Measurements from ENCODE around the gene SLC5A12.

SLC5A12 gene

DNA sequence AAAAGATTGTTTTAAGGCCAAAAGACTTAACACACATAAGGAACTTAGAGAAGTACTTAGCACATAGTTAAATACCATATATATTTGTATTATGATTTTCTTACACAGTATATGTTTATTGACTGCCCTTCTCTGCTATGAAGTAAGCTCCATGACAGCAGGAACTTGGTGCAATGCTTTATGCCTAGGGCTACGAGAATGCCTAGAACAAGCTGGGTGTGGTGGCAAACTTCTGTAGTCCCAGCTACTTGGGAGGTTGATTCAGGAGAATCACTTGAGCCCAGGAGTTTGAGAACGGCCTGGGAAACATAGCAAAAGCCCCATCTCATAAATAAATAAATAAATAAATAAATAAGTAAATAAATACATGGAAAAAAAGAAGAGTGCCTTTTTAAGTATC, 1.9 kb downstream of the SLC5A12 start:
- no peak for DNase-seq (ENCODE audit: low spot score)

DNA sequence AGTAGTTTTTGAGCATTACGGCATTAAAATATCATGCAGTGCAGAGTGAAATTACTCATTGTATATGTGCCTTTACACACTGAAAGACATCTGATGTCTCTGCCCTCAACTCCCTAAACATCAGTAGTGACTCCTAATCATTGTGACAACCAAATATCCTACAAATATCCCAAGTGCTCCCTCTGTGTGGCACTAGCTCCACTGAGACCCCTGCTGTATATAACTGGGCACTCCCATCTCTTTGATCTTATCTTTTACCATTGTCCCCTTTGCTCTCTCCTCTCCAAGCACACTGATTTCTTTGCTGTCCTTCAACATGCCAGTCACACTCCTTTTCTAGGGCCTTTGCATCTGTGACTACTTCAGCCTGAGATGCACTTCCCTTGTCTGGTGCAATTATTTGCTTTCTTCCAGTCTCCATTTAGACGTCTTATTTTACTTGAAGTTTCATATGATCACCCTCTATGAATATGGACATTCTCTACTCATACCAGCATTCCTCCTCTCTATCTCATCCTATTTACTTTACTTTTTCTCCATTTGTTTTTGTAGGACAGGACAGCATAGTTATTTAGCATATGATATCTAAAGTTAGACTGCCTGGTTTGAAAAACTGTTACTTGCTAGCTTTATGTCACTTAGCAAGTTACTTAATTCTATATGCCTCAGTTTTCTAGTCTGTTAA, 2.4 kb downstream of the SLC5A12 start:
- no peak for DNase-seq (ENCODE audit: low spot score)

DNA sequence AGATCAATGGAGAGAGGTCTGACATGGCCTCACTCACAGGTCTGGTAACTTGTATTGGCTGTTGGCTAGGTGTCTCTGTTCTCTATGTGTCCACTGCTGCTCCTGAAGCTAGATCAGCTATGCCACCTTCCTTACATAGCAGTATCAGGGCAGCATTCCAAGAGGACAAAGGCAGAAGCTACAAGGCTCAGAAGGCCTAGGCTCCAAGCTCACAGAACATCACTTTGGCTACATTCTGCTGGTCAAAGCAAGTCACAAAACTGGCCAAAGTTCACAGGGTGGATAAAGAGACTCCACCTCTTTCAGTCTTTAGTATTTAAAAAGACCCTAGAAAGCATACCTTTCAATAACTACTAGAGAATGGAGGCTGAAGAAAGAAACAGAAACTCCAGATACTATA, 4.1 kb downstream of the SLC5A12 start:
- DNase-seq (ENCODE audit: low spot score): no peak

DNA sequence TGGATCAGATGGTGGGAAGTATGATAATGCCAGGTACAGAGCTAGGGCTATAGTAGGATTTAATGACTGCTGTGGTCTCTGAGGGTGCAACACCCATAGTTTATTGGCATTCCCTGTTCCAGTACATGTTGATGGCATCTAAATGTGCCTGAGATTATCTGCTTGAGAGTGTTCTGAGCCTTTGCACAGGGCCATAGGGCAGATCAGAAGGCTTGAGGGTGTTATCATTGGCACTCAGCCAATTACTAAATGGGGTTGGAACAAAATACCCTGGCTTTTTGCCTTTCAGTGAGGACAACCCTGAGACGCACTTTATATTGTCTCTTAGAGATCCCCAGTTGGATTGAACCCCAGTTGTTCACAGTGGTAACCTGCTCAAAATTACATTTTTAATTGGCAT, 6.7 kb downstream of the SLC5A12 start:
- DNase-seq (ENCODE audit: low spot score): no peak

DNA sequence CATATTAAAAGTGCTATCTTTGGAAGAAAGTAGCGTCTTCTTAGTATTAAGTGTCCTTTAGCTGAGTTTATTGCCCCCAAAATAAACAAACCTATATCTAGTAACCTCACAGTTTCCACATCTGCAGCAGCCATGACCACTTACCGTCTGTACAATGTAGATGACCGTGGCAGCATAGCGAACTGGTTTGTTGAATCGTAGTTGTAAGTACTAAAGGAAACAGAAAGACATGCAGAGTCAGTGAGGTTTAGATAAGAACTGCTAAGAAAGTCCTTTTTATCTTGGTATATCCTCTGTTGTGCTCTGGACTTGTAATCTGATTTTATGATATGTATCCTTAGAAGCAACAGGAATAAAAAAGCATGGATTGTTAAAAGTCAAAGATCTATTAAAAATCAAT, 9.4 kb downstream of the SLC5A12 start:
- no peak for DNase-seq (ENCODE audit: low spot score)

DNA sequence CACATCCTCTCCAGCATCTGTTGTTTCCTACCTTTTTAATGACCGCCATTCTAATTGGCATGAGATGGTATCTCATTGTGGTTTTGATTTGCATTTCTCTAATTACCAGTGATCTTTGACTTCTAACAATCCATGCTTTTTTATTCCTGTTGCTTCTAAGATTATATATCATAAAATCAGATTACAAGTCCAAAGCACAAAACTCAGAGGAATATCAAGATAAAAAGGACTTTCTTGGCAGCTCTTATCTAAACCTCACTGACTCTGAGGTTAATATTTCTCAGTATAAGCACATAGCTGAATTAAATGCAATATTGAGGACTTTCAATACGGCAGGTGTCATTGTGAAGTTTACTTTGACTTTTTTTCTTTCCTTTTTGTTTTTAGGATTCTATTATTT, 11.4 kb downstream of the SLC5A12 start:
- DNase-seq (ENCODE audit: low spot score): no peak

DNA sequence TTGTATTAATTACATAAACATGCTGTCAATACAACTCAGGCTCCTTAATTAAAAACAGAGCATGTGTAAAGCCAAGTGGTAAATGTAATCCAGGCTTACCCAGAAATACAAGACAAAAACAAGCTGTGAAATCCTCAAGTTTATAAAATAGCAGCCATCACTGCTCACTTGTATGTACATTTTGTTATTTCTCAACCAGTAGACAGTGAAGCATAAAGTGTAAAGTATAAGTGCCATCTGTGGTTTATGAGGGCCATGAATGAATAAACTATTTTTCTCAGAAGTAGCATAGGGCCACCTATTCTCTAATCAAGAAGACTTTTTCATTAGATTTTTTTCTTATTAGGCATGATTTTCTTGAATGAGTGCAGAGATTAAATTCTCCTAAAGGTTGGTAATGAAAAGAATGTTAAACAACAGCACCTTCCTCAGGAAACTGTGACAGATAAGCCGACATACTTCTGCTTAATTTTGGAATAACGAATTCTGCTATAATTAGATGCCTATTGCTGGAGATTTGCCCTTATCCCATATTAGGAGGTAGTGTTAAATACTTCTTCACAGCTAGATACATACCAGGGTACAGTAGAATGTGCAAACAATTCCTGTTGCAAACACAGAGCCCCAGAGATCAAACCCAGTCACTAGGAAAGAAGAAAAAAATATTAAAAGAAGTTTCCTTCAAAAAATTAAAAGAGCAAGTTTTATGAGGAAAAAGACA, 13.0 kb downstream of the SLC5A12 start:
- DNase-seq (ENCODE audit: low spot score): no peak

DNA sequence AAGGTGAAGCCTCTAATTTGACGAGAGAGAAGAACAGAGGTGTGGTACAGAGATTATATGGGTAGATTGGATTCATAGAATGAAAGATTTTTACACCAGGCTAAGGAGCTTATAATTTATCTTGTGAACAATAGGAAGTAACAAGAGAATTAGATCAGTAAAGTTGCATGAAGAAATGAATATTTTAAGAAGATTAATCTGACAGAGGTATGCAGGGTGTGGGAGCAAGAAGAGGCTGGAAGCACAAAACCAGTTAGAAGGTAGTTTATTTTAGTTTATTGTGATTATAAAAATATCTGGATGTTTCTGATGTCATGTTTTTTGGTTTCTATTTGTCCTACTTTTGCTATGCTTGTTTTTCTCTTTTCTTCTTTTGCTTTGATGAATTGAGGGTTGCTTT, 15.7 kb downstream of the SLC5A12 start:
- no peak for DNase-seq (ENCODE audit: low spot score)

DNA sequence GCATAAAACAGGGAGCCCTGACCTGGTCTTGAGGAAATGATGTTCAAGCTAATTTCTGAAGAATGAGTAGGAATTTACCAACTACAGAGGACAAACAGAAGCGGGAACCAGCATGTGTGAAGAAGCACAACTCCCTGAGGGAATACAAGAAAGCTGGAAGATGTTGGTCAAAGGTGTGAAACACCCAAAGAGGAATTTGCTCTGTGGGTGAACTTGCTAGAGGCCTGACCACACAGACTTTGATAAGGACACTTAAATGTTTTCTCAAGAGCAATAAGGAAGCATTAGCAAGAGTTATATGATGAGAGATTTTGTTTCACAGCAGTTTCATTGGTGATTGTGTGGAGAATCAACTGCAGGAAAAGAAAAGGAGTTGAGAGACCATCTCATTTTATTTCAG, 17.6 kb downstream of the SLC5A12 start:
- no peak for DNase-seq (ENCODE audit: low spot score)

DNA sequence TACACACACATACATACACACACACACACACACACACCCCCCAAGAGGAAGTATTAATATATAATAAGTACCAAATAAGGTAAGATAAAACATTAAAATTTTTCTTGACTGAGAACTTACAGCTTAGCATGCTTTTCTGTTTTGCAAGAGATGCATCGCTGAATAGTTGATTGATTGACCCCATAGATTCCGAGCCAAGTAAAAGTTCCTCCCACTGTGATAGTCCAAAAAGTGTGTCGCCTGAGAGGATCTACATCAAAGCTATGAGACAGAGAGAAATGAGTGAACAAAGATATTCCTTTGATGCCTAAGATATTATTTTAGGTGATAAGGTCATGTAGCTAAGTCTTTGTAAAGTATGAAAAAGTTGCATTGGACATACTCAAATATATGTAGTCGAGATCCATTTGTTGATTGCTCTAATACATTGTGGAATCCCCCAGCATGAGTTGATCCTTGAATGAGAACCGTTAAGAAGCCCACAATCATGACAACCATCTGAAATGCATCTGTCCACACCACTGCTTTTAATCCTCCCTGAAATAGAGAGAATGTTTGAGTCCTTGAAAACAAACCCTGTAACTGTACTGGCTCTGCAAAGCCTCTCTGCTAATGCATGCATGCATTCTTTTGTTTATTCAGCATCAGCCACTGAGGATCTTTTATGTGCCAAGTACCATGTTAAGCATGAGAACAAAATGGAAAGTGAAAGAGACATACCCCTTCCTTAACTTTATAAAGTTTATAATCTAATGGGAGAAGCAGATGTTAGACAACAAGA, 18.3 kb downstream of the SLC5A12 start:
- DNase-seq (ENCODE audit: low spot score): no peak

DNA sequence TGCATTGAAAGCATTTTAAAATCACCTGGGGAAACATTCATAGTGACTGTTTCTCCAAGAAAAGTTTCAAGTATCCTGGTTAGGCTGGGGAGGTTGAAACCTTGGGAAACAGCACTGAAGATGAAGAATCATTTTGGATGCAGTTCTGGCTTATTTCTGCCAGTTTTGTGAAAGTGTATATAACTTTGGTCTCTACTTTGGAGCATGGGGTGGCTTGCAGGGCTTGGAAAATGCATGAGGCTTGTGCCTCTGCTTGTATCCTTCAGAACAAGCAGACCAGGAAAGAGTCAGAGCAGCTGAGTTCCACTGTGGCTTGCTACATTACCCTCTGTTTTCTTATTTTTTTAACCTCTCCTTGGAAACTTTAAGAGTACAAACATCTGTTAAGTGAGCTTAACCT, 19.5 kb downstream of the SLC5A12 start:
- DNase-seq (ENCODE audit: low spot score): no peak

DNA sequence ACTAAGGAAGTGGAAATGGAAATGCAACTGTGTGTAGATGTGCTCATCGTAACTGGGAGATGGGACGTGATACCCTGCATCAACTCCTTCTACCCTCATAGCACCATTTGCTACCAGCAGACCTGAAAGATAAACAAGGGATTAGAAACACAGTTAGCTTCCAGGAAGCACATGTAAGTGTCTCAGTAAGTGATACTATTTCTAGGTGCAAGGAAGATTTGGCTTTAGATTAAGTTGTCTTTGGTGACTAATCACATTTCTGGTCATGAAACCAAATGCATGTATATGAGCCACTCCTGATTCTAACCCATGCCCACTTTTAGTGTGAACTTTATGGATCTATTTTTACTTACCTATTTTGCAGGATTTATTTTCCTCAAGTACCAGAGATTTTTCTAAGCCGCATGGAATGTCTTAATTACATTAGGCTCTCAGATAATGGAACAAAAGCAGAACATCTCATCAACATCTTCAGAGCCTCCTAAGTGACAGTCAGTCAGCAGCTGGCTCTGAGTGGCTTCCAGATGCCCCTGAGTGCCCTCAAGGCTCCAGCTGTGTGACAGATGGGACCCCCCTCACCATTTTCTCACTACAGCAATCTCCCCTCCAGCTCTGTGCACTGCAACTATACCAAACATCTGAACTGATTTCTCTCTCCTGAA, 21.2 kb downstream of the SLC5A12 start:
- DNase-seq (ENCODE audit: low spot score): peak; percentile 82

DNA sequence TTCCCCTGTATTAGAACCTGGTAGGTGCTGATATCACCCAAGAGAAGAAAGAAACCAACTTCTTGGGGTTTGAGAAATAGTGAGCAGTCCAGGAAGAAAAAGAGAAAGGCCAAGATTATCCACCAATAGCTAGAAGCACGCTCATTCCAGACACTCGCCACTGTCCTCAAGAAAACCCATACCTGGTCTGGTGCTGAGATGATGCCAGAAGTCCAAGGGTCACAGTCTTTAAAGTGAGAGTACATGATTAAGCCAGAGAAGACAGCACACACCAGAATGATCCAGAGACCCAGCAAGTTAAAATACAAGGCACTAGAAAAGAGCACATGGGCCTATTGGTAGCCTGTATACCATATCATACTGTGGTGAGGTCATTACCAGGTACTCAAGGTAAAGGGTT, 23.6 kb downstream of the SLC5A12 start:
- no peak for DNase-seq (ENCODE audit: low spot score)

DNA sequence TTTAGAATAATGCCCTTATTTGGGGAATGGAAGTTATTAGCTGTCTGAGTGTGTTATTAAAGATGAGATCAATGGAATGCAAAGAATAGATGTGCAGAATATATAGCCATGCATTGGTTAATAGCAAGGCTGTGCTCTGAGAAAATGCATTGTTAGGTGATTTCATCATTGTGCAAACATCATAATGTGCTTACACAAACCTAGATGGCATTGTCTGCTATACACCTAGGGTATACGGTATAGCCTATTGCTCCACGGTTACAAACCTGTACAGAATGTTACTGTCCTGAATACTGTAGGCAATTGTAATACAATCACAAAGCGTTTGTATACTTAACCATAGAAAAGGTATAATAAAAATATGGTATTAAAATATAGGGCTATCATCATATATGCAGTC, 25.5 kb downstream of the SLC5A12 start:
- no peak for DNase-seq (ENCODE audit: low spot score)

DNA sequence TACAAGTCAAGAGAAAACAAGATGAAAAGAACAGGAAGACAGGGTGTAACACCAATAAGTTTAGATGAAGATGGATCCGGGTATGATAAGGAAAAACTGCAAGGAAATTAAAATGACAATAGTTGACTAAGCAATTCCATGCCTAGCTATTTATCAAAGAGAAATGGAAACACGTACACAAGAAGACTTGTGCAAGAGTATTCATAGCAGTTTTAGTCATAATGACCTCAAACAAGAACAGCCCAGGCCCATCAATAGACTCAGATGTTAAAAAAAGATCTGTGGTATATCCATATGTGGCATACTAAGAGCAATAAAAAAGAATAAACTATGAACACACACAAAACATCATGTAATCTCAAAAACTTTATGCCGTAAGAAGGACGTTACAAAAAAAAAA, 33.2 kb downstream of the SLC5A12 start:
- no peak for DNase-seq (ENCODE audit: low spot score)

DNA sequence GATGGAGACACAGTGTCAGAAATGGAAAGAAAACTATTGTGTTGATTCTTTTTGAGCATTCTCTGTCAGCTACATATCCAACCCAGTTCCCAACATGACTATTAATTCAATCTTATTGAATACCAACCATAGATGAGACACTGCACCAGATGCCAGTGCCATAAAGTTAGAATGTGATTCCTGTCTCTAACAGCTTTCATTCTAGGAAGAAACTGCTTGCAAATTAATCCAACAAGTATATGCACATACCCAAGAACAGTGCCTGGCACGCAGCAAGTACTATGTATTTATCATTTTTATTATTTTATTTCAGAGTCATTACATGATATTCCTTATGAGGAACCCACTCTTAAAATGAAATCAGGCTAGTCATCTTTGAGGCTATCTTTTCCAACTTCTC, 34.5 kb downstream of the SLC5A12 start:
- DNase-seq (ENCODE audit: low spot score): no peak

DNA sequence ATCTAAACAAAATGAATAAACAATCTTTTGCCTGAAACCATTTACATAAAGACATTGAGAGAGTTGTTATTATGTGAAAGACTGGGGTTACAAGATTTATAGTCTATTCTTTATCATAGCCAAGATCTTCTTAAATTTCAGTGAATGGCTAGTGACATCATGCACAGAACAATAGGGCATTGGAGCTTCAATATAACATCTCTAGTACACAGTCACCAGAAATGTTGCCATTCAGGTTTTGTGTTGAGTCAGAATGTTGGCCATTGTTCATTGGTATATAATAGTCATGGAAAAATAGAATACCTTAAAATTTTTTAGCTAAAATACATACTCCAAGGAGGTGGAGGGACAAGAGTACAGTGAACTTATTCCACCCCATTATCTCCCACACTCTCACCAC, 44.3 kb downstream of the SLC5A12 start:
- DNase-seq (ENCODE audit: low spot score): no peak

DNA sequence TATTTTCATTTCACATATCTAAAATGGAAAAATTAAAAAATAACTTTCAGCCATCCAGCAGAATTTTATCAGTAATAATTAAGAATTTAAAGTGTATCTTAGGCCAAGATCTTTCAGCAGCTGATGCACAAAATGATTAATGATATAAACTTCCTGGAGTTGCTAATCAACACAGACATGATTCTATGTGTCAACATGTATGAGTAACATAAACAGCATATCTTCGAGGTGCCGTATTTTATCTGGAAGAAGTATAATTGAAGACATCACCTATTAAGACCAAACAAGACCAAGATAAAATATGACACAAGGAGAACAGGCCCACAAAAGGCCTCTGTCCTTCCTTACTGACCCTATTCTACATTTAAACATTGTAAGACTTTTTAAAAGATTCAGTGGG, 45.2 kb downstream of the SLC5A12 start:
- DNase-seq (ENCODE audit: low spot score): no peak

DNA sequence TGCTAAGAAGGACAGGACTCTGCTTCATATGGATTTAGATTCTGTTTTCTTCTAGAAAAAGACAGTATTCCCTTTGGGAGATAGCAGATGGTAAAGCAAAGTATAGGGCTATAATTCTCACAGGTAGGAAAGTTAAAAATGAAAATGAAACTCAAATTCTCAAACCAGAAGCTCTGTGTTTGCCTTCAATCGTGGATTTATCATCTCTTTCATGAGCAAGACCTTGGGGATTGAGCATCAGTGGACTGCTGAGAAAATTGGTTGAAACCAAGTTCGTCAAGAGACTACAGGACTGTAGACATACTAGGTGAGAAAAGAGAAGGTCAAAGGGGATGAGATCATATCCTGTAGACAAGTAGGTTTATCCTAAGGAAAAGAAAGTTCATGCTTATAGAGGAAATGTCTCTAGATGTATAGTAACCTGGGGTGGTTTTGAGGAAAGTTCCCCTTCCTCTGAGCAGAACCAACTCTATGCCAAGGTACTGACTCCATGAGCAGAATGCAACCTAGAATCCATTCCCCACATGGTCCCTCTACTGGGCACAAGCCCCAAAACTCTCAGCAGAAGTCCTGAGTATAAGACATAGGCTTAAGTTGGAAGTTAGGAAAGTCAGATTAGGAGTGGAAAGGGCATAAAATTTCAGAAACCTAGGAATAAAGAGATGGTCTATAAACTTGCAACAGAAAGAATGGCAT, 46.5 kb downstream of the SLC5A12 start:
- DNase-seq (ENCODE audit: low spot score): no peak

DNA sequence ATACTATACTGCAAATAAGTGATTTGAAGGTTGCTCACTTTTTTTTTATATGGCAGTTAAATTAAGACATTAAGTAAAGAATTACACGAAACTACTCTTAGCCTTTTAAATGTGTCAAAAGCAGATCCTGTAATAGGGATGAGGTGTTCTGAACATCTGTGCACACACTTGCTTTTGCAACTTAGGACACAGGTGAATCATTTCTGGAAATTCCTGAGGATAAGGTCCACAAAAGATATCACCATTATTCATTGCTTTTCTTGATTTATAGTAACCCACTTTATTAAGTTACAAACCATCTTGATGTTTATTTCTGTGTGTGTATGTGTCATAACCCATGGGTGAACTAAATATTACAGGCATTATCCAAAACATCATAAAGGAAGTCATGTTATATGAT, 55.9 kb downstream of the SLC5A12 start:
- no peak for DNase-seq (ENCODE audit: low spot score)

DNA sequence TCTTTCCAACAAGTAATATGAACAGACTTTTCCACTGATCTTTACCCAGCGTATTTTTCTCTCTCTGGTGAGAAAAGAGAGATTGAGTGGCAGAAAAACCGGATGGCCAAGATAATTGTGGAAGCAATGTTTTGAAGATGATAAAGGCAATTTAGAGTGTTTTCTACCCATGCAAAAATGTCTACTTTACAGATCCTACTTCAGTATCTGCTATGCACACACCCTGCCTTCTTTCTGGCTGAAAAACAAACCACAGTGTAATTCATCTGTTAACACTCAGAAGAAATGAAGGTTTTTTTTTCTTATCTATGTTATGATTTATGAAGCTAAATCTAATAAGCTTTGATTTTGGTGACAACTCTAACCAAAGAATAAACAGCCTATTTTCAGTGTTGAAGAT, 56.8 kb downstream of the SLC5A12 start:
- no peak for DNase-seq (ENCODE audit: low spot score)

DNA sequence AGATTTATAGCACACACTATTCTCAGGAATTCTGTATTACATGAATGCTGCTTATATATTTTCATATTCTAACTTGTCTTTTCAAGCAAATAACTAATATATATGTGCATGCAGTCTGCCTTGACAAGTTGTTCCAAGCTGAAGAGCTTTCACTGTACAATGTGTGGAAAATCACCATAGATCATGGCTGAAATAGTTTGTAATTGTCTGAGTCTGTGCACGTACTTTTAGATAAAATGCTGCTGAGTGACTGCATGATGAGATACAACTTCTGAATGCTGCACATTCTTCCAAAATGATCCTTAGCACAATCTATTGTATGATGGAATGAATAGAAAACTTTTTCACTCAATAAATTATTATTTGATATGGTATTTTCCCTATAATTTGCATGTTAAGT, 58.9 kb downstream of the SLC5A12 start:
- no peak for DNase-seq (ENCODE audit: low spot score)
